ENCODE results near the gene CCDC188.
"Not testable (repeated sequence)": the region's sequence is repeated elsewhere in the genome, so short reads cannot be mapped to it uniquely, and the experiment has no call there.

Gene CCDC188

GRCh38 chr22:20169253-20169822, 18.5 kb upstream of the CCDC188 start:
- DNase-seq, result no peak

GRCh38 chr22:20167643-20168322, 16.9 kb upstream of the CCDC188 start:
- DNase-seq, result no peak

GRCh38 chr22:20166703-20167102, 15.8 kb upstream of the CCDC188 start:
- no peak for DNase-seq

GRCh38 chr22:20165913-20166312, 15.1 kb upstream of the CCDC188 start:
- DNase-seq, result no peak

- no peak for DNase-seq
Measured at GRCh38 chr22:20165421-20165820, 14.6 kb upstream of the CCDC188 start.

GRCh38 chr22:20164863-20165262, 14.0 kb upstream of the CCDC188 start:
- DNase-seq, result no peak

GRCh38 chr22:20160041-20160440, 9.2 kb upstream of the CCDC188 start:
- no peak for DNase-seq

- DNase-seq, result not testable (repeated sequence)
Measured at GRCh38 chr22:20159531-20159930, 8.7 kb upstream of the CCDC188 start.

GRCh38 chr22:20159076-20159475, 8.2 kb upstream of the CCDC188 start:
- peak; percentile 84 for DNase-seq

GRCh38 chr22:20158391-20159036, 7.7 kb upstream of the CCDC188 start:
- DNase-seq, result peak; percentile 35

GRCh38 chr22:20157430-20158183, 6.8 kb upstream of the CCDC188 start:
- DNase-seq, result no peak

GRCh38 chr22:20156611-20157429, 6.0 kb upstream of the CCDC188 start:
- DNase-seq, result peak; percentile 88

GRCh38 chr22:20156042-20156389, 5.2 kb upstream of the CCDC188 start:
- DNase-seq, result no peak

- peak; percentile 70 for DNase-seq
Measured at GRCh38 chr22:20155330-20156041, 4.6 kb upstream of the CCDC188 start.

GRCh38 chr22:20154602-20155187, 3.8 kb upstream of the CCDC188 start:
- no peak for DNase-seq

- no peak for DNase-seq
Measured at GRCh38 chr22:20153945-20154344, 3.1 kb upstream of the CCDC188 start.

GRCh38 chr22:20152464-20152890, 1.6 kb upstream of the CCDC188 start:
- DNase-seq, result no peak

GRCh38 chr22:20151276-20151588, 377 bp upstream of the CCDC188 start:
- DNase-seq, result no peak

GRCh38 chr22:20149257-20150250, 1.3 kb downstream of the CCDC188 start:
- no peak for DNase-seq

GRCh38 chr22:20148414-20148813, 2.4 kb downstream of the CCDC188 start:
- DNase-seq, result no peak
